Hair follicle dermal papilla cell (primary cell): ENCODE data around the gene ZCCHC3. TPM values are rescaled to one million over a fixed set of nuclear protein-coding genes. Genes with fewer than 3 reads are reported as not detected.

ENCODE experiments used
- total RNA-seq: library from RNA; depleted of rRNA; stranded (reverse); fragments of >200 nt; gene quantifications from 2 replicates; pipeline ENCODE4 v1.2.3, GENCODE V29; 2012

Gene ZCCHC3, protein sequence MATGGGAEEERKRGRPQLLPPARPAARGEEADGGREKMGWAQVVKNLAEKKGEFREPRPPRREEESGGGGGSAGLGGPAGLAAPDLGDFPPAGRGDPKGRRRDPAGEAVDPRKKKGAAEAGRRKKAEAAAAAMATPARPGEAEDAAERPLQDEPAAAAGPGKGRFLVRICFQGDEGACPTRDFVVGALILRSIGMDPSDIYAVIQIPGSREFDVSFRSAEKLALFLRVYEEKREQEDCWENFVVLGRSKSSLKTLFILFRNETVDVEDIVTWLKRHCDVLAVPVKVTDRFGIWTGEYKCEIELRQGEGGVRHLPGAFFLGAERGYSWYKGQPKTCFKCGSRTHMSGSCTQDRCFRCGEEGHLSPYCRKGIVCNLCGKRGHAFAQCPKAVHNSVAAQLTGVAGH
- total RNA-seq: 16.8 and 19.0 TPM in 2 replicates

DNA sequence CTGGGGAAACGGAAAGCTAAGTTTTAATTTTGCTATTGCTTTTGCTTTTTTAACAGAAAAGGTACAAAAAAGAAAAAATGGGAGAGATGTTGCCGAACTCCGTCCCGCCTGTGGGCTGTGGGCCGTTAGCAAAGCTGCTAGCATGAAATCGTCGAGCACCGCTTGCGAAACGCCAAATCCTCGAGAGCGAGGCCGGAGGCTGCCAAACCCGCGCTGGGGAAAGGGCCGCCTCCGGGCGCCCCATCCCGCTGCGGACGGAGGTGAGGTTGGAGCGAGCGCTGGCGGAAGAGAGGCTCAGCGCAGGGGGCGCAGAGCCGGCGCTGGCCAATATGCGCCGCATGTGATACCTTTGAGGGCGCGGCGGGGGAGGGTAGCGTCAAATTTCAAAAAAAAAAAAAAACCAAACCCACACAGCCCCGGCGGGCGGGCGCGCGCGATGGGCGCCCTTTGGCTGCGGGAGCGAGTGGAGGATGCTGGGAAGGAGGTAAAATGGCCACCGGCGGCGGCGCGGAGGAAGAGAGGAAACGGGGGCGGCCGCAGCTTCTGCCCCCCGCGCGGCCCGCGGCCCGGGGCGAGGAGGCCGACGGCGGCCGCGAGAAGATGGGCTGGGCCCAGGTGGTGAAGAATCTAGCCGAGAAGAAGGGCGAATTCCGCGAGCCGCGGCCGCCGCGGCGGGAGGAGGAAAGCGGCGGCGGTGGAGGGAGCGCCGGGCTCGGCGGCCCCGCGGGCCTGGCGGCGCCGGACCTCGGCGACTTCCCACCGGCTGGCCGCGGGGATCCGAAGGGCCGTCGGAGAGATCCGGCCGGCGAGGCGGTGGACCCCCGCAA lies at the start of gene ZCCHC3:
Gene ZCCHC3, plus strand, starts transcription at position 473 of the 827 bp plus-strand sequence. Its CDS starts 17 bp downstream, at position 490.

DNA sequence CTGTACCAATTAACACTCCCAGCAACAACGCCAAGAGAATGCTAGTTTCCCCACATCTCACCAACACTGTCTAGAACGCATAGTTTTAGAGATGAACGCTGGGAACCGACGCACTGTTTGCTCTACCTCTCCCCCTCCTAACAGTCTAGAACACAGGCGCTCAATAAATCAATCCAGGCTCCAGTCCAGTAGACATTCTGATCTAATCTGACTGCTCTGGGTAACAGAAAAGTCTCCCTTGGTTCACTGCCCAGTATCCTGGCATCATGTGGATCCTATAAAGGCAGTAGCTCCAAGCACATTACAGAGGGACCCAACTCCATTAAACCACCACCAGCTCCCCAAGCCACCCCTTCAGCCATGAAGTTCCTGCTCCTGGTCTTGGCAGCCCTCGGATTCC lies 40.0 kb upstream of the ZCCHC3 start, which contains the start of gene DEFB132:
Gene DEFB132, plus strand, starts transcription at position 306 of the 400 bp plus-strand sequence. Its CDS starts 55 bp downstream, at position 361.

DNA sequence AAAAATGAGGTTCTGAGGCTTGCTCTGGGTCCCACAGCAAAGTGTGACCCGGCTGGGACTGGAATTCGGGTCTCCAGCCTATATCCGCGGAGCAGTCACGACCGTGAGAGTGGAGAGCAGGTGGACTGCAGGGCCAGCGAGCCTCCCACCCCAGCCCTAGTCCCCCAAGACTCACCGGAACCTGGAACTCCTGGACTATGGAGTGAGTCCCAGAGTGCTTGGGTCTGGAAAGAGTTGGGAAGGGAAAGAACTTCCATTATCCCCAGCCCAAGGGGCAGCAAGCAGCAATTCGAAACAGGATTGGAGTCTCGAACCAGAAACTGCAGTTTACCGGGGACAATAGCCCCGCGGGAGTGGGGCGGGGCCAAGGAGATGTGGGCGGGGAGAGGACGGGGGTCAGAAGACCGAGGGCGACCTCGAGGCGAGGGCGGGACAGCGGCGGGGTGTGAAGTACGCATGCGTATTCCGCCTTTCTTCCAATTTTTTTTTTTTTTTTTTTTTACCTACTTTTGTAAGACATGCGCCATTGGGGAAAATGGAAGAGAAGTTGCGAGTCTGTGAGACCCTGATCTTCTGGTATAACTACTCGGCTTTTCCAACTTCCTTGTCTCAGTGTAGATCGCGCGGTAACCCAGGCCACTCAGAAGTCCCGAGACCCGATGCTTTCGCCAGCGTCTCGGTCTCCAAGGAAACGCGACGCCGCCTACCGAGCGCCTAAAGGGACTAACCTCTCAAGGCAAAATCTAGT lies 7.1 kb upstream of the ZCCHC3 start, which contains the start of gene C20orf96:
Gene C20orf96, minus strand, starts transcription at position 667 of the 748 bp plus-strand sequence. Its CDS starts 140 bp downstream, at position 527.

DNA sequence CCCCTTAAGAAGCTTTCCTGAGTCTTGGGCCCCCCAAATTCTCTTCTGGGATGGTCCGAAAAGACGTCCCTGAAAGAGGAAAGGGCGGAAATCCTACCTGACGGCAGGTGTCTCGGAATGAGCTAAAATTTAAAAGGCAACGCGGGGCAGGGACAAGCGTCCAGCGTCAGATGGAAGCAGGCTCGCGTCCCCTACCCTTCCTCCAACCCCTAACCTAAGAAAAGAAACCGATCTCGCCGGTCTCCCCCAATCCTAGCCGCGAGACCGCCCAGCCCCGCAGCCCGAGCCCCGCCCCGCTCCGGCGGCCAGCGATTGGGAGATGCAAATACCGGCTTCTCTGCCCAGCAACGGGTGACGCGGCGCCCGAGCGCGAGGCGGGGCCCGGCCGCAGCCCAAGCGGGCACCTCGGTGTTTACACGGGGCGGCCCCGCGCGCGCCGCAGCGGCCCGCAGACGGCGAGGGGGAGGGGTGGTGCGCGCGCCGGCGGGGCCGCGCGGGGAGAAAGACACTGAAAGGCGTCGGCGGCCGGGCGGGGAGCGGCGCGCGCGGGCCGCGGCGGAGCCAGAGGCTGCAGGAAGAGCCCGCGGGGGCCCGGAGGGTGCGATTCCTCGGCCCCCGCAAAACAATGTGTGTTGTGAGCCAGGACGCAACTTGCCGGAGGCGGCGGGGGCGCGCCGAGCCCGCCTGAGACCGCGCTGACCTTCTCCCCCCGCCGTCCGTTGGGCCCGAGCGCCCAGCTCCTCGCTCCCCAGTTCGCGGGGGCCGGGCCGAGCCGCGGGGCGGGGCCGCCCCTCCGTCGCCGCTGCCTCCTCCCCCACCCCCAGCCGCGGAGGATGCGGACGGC lies 27.9 kb downstream of the ZCCHC3 start, which contains the start of gene SOX12:
Gene SOX12, plus strand, starts transcription at position 508 of the 844 bp plus-strand sequence. CDS start 373 bp downstream, outside the sequence.

DNA sequence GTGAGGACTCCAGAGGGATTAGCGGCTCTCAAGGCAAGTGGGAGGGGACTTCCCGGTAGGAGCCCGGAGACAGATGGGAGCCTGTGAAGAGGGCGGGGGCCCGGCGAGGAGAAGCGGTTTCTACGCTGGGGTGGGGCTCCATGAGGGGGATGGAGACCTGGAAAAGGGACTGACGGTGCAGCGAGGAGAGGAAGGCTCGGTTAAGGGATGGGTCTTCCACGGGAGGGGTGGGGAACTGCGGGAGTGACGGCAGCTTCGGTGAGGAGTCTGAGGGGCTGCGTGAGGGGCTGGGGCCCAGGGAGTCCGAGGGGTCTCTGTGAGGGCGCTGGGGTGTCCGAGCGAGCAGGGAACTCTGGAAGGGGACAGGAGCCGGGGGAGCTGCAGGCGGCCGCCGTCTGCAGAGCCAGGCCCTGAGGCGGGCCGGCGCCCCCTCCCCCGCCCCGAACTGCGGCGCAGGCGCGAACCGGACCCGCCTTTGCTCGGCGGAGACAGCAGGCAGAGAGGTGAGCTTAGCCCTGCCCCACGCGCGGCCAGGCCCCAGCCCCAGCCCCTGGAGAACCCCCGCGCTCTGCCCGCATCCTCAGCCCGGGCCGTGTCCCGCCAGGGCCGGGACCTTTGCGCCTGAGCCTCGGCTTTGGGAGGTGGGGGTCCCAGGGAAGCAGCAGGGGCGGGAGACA lies 49.4 kb downstream of the ZCCHC3 start, which contains the start of gene NRSN2:
Gene NRSN2, plus strand, starts transcription at position 472 of the 677 bp plus-strand sequence. CDS start 2,533 bp downstream, outside the sequence.

Other genes with a start within 250 kb of the ZCCHC3 start
- not detected in 2 replicates for gene DEFB125, start 209.9 kb upstream of the ZCCHC3 start, total RNA-seq
- gene DEFB126, start 155.0 kb upstream of the ZCCHC3 start, total RNA-seq: not detected in 2 replicates
- gene DEFB127, start 140.1 kb upstream of the ZCCHC3 start, total RNA-seq: not detected in 2 replicates
- gene DEFB128, start 107.9 kb upstream of the ZCCHC3 start, total RNA-seq: not detected in 2 replicates
- gene DEFB129, start 70.3 kb upstream of the ZCCHC3 start, total RNA-seq: not detected in 2 replicates
- gene DEFB132, start 39.8 kb upstream of the ZCCHC3 start, total RNA-seq: not detected in 2 replicates
- gene C20orf96, start 6.8 kb upstream of the ZCCHC3 start, total RNA-seq: 2.1 and 2.9 TPM in 2 replicates
- gene SOX12, start 28.0 kb downstream of the ZCCHC3 start, total RNA-seq: 15.6 and 16.3 TPM in 2 replicates
- 43.4 and 67.2 TPM in 2 replicates for gene NRSN2, start 49.5 kb downstream of the ZCCHC3 start, total RNA-seq
- 77.7 and 148 TPM in 2 replicates for gene TRIB3, start 83.2 kb downstream of the ZCCHC3 start, total RNA-seq
- 90.5 and 97.7 TPM in 2 replicates for gene RBCK1, start 110.7 kb downstream of the ZCCHC3 start, total RNA-seq
- gene TBC1D20, start 165.0 kb downstream of the ZCCHC3 start, total RNA-seq: 63.1 and 78.4 TPM in 2 replicates
- 109 and 121 TPM in 2 replicates for gene CSNK2A1, start 246.2 kb downstream of the ZCCHC3 start, total RNA-seq